Measurements from ENCODE around the gene GALR2.

Gene GALR2

GRCh38 chr17:76125922-76126321 is 51.3 kb downstream of the GALR2 start:
- TF ChIP-seq, protein P1, sequence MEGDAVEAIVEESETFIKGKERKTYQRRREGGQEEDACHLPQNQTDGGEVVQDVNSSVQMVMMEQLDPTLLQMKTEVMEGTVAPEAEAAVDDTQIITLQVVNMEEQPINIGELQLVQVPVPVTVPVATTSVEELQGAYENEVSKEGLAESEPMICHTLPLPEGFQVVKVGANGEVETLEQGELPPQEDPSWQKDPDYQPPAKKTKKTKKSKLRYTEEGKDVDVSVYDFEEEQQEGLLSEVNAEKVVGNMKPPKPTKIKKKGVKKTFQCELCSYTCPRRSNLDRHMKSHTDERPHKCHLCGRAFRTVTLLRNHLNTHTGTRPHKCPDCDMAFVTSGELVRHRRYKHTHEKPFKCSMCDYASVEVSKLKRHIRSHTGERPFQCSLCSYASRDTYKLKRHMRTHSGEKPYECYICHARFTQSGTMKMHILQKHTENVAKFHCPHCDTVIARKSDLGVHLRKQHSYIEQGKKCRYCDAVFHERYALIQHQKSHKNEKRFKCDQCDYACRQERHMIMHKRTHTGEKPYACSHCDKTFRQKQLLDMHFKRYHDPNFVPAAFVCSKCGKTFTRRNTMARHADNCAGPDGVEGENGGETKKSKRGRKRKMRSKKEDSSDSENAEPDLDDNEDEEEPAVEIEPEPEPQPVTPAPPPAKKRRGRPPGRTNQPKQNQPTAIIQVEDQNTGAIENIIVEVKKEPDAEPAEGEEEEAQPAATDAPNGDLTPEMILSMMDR (IDR thresholded peaks at IDR 0.05; ENCODE audit: borderline replicate concordance, insufficient read depth, low read depth, low read length), result no peak
- H3K4me3 ChIP-seq (ENCODE audit: low read depth, low read length), result no peak overlapping the region
